CD4-positive, alpha-beta T cell treated with Interferon alpha-2 for 1 hour (primary cell): ENCODE data around the gene CDH11.

Experiments
- DNase-seq, 2 donors: peaks; one replicate each; pipeline ENCODE4 v3.0.0-alpha.2; 2020 to 2022

CDH11 gene

DNA sequence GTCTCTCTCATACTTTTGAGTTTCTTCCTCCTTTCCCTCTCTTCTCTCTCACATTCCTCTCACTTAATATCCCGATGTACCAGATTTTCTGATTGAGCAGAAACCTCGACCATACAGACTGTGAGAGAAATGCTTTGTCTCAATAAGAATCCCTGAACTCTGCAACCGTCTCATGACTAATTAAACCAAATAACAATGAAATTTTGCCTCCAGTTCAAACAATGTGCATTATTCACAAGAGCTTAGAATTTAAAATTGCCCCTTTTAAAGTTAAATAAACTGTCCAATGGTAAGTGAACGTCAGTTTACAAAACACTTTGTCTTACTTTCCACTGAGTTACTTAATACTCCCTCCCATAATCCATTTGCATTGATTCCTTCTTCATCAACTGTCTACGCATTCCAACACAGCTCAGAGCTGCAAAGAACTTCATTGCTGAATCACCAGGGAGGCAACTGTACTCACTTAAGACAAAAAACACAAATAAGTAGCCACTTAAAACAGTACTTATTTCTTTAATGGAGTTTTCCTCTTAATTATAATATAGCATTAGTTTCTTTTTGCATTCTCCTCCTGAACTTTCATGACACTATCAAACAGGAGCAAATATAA, 4.9 kb downstream of the CDH11 start:
- DNase-seq, result no peak

DNA sequence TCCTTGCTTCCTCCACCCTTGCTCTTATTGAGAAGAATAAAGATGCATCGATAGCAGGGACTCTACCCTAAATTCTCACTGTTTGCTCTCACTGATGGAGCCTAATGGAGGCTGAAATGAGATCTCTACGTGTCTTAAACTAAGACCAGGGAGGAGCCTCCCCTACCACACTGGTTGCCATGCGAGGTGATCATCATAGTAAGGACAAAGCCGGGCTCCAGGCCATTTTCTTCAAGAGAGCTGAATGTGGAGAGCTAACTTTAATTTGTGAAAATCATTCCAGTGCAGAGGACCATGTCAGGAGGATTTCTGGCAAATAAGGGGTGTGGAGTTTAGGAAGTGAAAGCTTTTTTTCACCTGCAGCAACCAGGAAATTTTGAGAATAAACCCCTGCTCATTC, 5.6 kb downstream of the CDH11 start:
- DNase-seq, result no peak

DNA sequence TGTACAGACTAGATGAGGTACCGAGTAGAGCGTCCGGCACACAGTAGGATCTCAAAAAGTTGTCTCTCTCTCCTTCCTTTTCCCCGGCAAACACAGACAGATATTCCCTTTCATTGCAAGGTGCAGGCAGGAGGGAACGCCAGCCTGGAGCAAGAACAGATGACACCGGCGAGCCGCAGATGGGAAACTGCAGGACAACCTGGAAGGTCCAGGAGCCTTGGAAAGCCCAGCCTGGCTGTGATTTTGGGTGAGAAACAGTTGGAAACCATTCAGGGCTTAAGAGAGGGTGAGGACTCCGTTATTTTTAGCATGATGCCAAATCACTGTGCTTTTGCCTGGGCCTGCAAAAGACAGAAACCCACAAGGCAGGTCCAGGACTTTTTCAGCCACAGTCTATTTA, 7.3 kb downstream of the CDH11 start:
- DNase-seq, result no peak

DNA sequence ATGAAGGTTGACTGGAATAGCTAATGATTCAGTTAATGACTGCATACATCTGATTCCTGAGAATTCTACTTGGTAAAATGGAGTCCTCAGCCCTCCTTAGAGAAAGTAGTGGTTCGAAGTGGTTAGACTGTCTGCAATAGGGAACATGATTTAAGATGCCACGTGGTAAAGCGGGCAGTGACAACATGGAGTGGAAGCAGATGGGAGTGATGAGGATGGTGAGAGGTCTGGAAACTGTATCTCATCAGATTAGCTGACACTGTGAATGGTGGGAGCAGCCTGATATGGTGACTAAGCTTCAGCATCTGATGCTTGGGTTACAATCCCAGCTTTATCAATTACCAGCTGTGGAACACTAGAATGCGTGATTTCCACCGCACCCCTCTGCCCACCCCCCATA, 8.4 kb downstream of the CDH11 start:
- DNase-seq, result no peak

DNA sequence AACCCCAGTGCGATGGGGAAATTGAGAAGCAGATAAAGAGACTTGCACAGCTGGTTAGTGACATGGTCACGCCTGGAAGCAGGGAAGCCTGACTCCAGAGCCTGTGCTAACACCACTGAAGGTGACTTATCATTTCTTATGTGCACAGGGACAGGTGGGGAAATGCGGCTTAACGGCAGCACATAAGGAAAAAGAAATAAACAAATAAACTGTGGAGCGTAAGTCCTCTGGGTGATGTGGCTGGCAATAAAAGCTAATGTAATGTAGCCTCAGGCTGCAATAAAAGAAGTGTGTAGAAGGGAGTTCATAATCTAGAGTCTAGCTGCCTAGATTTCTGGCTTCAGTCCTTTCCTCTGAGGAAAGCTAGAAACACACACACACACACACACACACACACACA, 10.6 kb downstream of the CDH11 start:
- no peak for DNase-seq

DNA sequence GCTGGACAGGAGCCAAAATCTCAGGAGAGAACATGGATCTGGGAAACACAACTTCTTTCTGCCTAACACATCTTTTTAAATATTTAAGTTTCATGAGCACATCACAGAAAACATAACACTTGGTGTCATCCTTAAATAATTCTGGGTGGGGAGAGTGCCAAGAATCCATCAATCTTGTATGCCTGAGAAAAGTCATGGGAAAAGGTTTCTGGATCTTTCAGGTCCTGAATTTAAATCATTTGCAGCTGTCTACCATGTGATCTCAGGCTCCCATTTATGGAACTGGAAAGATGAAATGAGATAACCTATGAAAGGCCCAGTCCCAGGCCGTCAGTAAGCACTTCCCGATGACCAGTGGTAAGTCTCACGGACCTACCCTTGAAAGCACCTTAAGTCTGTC, 15.1 kb downstream of the CDH11 start:
- no peak for DNase-seq

- DNase-seq, result no peak
These were observed 16.7 kb downstream of the CDH11 start for GRCh38 chr16:65105171-65105570.

DNA sequence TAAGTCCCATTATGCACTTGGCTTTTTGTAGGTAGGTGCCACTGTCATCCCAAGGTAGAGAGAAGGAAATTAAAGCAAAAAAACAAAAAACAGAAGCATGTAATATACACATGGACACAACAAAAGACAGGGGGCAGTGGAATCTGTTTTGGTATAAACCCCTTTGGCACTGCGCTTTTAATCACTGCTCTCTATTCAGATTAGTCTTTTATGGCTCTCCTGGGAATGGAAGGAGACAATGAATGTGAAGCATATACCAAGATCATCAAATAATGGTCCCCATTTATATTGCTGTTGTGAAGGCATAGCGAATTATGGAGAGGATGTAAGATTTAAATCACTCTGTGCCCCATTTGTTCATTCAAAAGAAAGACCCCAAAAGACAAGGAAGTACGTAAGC, 17.4 kb downstream of the CDH11 start:
- DNase-seq, result no peak

GRCh38 chr16:65102326-65102725, 19.5 kb downstream of the CDH11 start:
- no peak for DNase-seq

GRCh38 chr16:65101009-65101408, 20.9 kb downstream of the CDH11 start:
- no peak for DNase-seq

GRCh38 chr16:65099607-65100006, 22.3 kb downstream of the CDH11 start:
- DNase-seq, result no peak

DNA sequence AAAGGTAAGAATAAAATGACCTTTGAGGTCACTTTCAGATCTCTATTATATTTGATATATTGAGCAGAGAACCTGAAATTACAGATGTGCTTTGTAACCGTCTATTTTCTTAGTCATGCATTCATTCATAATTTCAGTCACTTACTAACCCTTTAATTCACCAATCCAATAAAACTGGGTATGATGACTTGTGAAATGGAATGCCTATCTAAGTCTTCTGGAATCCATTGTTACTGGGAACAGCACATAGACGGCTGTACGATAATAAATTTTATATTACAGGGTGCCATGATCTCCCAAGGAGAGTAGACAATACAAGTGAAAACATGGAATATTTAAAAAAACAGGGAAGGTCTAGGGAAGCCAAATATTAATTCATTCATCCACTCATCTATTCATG, 22.9 kb downstream of the CDH11 start:
- DNase-seq, result no peak

- DNase-seq, result no peak
These were observed 24.6 kb downstream of the CDH11 start for GRCh38 chr16:65097296-65097695.

- no peak for DNase-seq
These were observed 26.0 kb downstream of the CDH11 start for GRCh38 chr16:65095906-65096305.

- DNase-seq, result no peak
These were observed 26.7 kb downstream of the CDH11 start for GRCh38 chr16:65095090-65095728.

GRCh38 chr16:65094009-65094408, 27.9 kb downstream of the CDH11 start:
- DNase-seq, result no peak

GRCh38 chr16:65083164-65083857, 38.6 kb downstream of the CDH11 start:
- no peak for DNase-seq

DNA sequence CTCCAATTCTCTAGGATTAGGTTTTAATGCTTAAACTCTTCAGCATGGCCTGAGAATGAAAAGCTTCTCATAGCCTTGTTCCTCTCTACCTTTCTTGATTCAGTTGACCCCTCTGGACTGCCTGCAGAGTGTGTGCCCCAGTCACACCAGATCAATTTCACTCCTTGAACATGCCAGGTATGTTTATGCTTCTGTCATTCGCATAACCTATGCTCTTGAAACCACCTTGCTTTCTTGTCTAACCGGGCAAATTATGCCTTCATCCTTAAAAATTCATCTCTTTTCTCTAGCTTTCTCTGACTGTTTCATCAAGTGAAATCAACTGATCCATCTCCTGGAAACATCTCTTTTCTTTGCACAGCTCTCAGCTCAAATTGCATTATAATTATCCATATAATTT, 42.3 kb downstream of the CDH11 start:
- DNase-seq, result no peak

GRCh38 chr16:65077181-65077580, 44.7 kb downstream of the CDH11 start:
- DNase-seq, result no peak

- DNase-seq, result no peak
These were observed 46.0 kb downstream of the CDH11 start for GRCh38 chr16:65075877-65076276.

GRCh38 chr16:65071433-65072311, 50.2 kb downstream of the CDH11 start:
- DNase-seq, result no peak

DNA sequence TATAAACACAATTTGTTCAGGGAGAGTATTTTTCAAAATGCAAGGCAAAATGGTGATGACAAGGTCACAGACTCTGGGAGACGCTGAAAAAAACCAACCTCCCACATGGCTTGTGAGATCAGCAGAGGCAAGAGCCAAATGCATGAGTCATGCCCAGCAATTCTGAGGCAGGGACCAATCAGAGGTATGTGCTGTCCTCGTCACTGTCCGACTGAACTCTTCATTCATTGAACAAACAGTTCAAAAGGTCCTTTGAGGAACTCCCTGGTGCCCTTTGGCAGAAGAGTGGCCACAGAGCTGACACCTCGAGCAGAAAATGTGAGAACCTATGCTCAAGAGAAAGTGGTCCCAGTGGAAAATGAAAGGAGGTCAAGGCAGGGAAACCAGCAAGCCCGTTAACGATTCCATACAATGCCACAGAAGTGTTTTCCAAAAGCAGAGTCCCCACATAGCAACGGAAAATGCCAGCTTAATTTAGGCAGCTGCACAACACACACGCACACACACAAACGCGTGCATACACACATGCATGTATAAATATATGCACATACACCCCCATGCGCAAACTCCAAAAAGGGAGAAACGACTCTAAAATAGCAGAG, 50.9 kb downstream of the CDH11 start:
- no peak for DNase-seq

GRCh38 chr16:65069766-65070165, 52.1 kb downstream of the CDH11 start:
- DNase-seq, result no peak
